Activated naive CD8-positive, alpha-beta T cell (primary cell): Measurements from ENCODE around the gene POLN.

Experiments used
- H3K27ac Mint-ChIP-seq: one replicate; pipeline ENCODE4 v1.8.0; 2021; ENCODE audit warnings: mixed read lengths
- H3K27me3 Mint-ChIP-seq: one replicate; pipeline ENCODE4 v1.8.0; 2021; ENCODE audit warnings: mixed read lengths
- H3K36me3 Mint-ChIP-seq: one replicate; pipeline ENCODE4 v1.8.0; 2021; ENCODE audit warnings: mixed read lengths
- H3K4me1 Mint-ChIP-seq: one replicate; pipeline ENCODE4 v1.8.0; 2021; ENCODE audit warnings: low read depth, mixed read lengths
- H3K4me3 Mint-ChIP-seq: one replicate; pipeline ENCODE4 v1.8.0; 2021; ENCODE audit warnings: mild to moderate bottlenecking, mixed read lengths
- H3K9me3 Mint-ChIP-seq: one replicate; pipeline ENCODE4 v1.8.0; 2021; ENCODE audit warnings: low read depth, mixed read lengths

Gene POLN

GRCh38 chr4:2095236-2096072 lies 146.5 kb downstream of the POLN start:
- Mint-ChIP-seq H3K36me3 (peaks cover 9% of the 10 kb centered on the region), H3K27ac (no peak overlapping the region), H3K4me1 (no peaks in the 10 kb centered on the region), H3K4me3 (no peak overlapping the region), H3K9me3 (peaks cover 8% of the 10 kb centered on the region), H3K27me3 (no peaks in the 10 kb centered on the region)

- Mint-ChIP-seq H3K4me3 (no peak overlapping the region), H3K4me1 (no peaks in the 10 kb centered on the region), H3K9me3 (peaks cover 8% of the 10 kb centered on the region), H3K27ac (no peak overlapping the region), H3K27me3 (no peaks in the 10 kb centered on the region), H3K36me3 (peaks cover 7% of the 10 kb centered on the region)
Observed at GRCh38 chr4:2094545-2094944, 147.4 kb downstream of the POLN start.

GRCh38 chr4:2093265-2093664 lies 148.7 kb downstream of the POLN start:
- Mint-ChIP-seq H3K4me3 (no peak overlapping the region), H3K27me3 (no peaks in the 10 kb centered on the region), H3K4me1 (no peaks in the 10 kb centered on the region), H3K9me3 (peaks cover 8% of the 10 kb centered on the region), H3K27ac (no peak overlapping the region), H3K36me3 (peaks cover 7% of the 10 kb centered on the region)

GRCh38 chr4:2092669-2093053 lies 149.3 kb downstream of the POLN start:
- H3K27ac Mint-ChIP-seq: no peak overlapping the region
- no peaks in the 10 kb centered on the region for H3K4me1 Mint-ChIP-seq
- H3K27me3 Mint-ChIP-seq: peaks cover under 1% of the 10 kb centered on the region
- H3K4me3 Mint-ChIP-seq: no peak overlapping the region
- peaks cover 9% of the 10 kb centered on the region for H3K9me3 Mint-ChIP-seq
- H3K36me3 Mint-ChIP-seq: peaks cover 7% of the 10 kb centered on the region

- peaks cover 12% of the 10 kb centered on the region for H3K9me3 Mint-ChIP-seq
- no peak overlapping the region for H3K27ac Mint-ChIP-seq
- H3K36me3 Mint-ChIP-seq: peaks cover 10% of the 10 kb centered on the region
- no peak overlapping the region for H3K4me3 Mint-ChIP-seq
- no peaks in the 10 kb centered on the region for H3K4me1 Mint-ChIP-seq
- peaks cover 2% of the 10 kb centered on the region for H3K27me3 Mint-ChIP-seq
Observed at GRCh38 chr4:2091990-2092668, 149.8 kb downstream of the POLN start.

GRCh38 chr4:2090642-2091041 lies 151.3 kb downstream of the POLN start:
- H3K4me1 Mint-ChIP-seq: no peaks in the 10 kb centered on the region
- peaks cover 5% of the 10 kb centered on the region for H3K36me3 Mint-ChIP-seq
- H3K9me3 Mint-ChIP-seq: peaks cover 4% of the 10 kb centered on the region
- no peak overlapping the region for H3K4me3 Mint-ChIP-seq
- no peak overlapping the region for H3K27ac Mint-ChIP-seq
- peaks cover 2% of the 10 kb centered on the region for H3K27me3 Mint-ChIP-seq

- Mint-ChIP-seq H3K4me1 (no peaks in the 10 kb centered on the region), H3K36me3 (peaks cover 3% of the 10 kb centered on the region), H3K4me3 (no peak overlapping the region), H3K27ac (no peak overlapping the region), H3K9me3 (peaks cover 4% of the 10 kb centered on the region), H3K27me3 (peaks cover 2% of the 10 kb centered on the region)
Observed at GRCh38 chr4:2089222-2089621, 152.7 kb downstream of the POLN start.

- Mint-ChIP-seq H3K4me1 (no peaks in the 10 kb centered on the region), H3K27ac (no peak overlapping the region), H3K36me3 (peaks cover 3% of the 10 kb centered on the region), H3K9me3 (peaks cover 4% of the 10 kb centered on the region), H3K27me3 (peaks cover 2% of the 10 kb centered on the region), H3K4me3 (no peak overlapping the region)
Observed at GRCh38 chr4:2087170-2087569, 154.8 kb downstream of the POLN start.

- Mint-ChIP-seq H3K27ac (no peak overlapping the region), H3K9me3 (peaks cover 4% of the 10 kb centered on the region), H3K27me3 (peaks cover 2% of the 10 kb centered on the region), H3K4me3 (no peak overlapping the region), H3K36me3 (peaks cover 3% of the 10 kb centered on the region), H3K4me1 (no peaks in the 10 kb centered on the region)
Observed at GRCh38 chr4:2085496-2085901, 156.4 kb downstream of the POLN start.

- Mint-ChIP-seq H3K4me3 (no peak overlapping the region), H3K27me3 (peaks cover 2% of the 10 kb centered on the region), H3K27ac (no peak overlapping the region), H3K36me3 (peaks cover 3% of the 10 kb centered on the region), H3K4me1 (no peaks in the 10 kb centered on the region), H3K9me3 (peaks cover 4% of the 10 kb centered on the region)
Observed at GRCh38 chr4:2084316-2084715, 157.6 kb downstream of the POLN start.

- Mint-ChIP-seq H3K27me3 (peaks cover 2% of the 10 kb centered on the region), H3K4me3 (no peak overlapping the region), H3K36me3 (peaks cover 3% of the 10 kb centered on the region), H3K27ac (no peak overlapping the region), H3K9me3 (peaks cover 4% of the 10 kb centered on the region), H3K4me1 (no peaks in the 10 kb centered on the region)
Observed at GRCh38 chr4:2083826-2084160, 158.1 kb downstream of the POLN start.

- no peak overlapping the region for H3K4me3 Mint-ChIP-seq
- H3K9me3 Mint-ChIP-seq: peaks cover 4% of the 10 kb centered on the region
- peaks cover 3% of the 10 kb centered on the region for H3K36me3 Mint-ChIP-seq
- H3K4me1 Mint-ChIP-seq: no peaks in the 10 kb centered on the region
- H3K27me3 Mint-ChIP-seq: peaks cover 2% of the 10 kb centered on the region
- no peak overlapping the region for H3K27ac Mint-ChIP-seq
Observed at GRCh38 chr4:2083116-2083825, 158.7 kb downstream of the POLN start.

GRCh38 chr4:2082627-2083026 lies 159.3 kb downstream of the POLN start:
- Mint-ChIP-seq H3K36me3 (peaks cover 2% of the 10 kb centered on the region), H3K27me3 (peaks cover 2% of the 10 kb centered on the region), H3K27ac (no peak overlapping the region), H3K4me1 (no peaks in the 10 kb centered on the region), H3K9me3 (peaks cover 3% of the 10 kb centered on the region), H3K4me3 (no peak overlapping the region)

GRCh38 chr4:2082118-2082517 lies 159.8 kb downstream of the POLN start:
- no peaks in the 10 kb centered on the region for H3K4me1 Mint-ChIP-seq
- no peaks in the 10 kb centered on the region for H3K9me3 Mint-ChIP-seq
- no peak overlapping the region for H3K27ac Mint-ChIP-seq
- H3K27me3 Mint-ChIP-seq: no peaks in the 10 kb centered on the region
- no peak overlapping the region for H3K4me3 Mint-ChIP-seq
- H3K36me3 Mint-ChIP-seq: no peaks in the 10 kb centered on the region

- Mint-ChIP-seq H3K27ac (no peak overlapping the region), H3K36me3 (no peaks in the 10 kb centered on the region), H3K4me3 (no peak overlapping the region), H3K27me3 (no peaks in the 10 kb centered on the region), H3K4me1 (no peaks in the 10 kb centered on the region), H3K9me3 (no peaks in the 10 kb centered on the region)
Observed at GRCh38 chr4:2081540-2081939, 160.4 kb downstream of the POLN start.
